MM.1S (cell line): ENCODE data around the gene ADD2.

Source experiments
- CTCF ChIP-seq: fragments of 300-600 bp; sonication (generic); IDR thresholded peaks from 2 replicates; pipeline ENCODE4 v1.5.1; 2016; ENCODE audit warnings: antibody characterized with exemption, low read length, mixed read lengths
- EZH2 ChIP-seq: fragments of 300-600 bp; sonication (generic); optimal IDR thresholded peaks from 2 replicates; pipeline ENCODE3; 2017; ENCODE audit warnings: low read depth, mild to moderate bottlenecking, antibody characterized with exemption, low read length, mixed read lengths
- EZH2phosphoT487 ChIP-seq: fragments of 300-600 bp; sonication (generic); IDR thresholded peaks from 2 replicates; pipeline ENCODE4 v1.6.1; 2018; ENCODE audit warnings: antibody characterized with exemption, low read length

GRCh38 chr2:70716951-70717350 lies 51.0 kb downstream of the ADD2 start:
- no peak for TF ChIP-seq CTCF
- TF ChIP-seq EZH2, result no peak
- no peak for TF ChIP-seq EZH2phosphoT487
